MCF 10A (cell line): ENCODE measurements around the gene PROCR. TPM values are rescaled to one million over a fixed set of nuclear protein-coding genes. Genes with fewer than 3 reads are reported as not detected.

Experiments
- BruUV-seq: library from RNA; stranded (reverse); fragments of 400-500 nt; replicated peaks from 2 replicates; lab custom pipeline; 2021; lab: Mats Ljungman, UMichigan
- CTCF ChIA-PET: fragments of 300-600 bp; sonication (Branson Sonifier 250); formaldehyde crosslinking; extraction: SDS; loops from one replicate; lab custom pipeline; 2021; ENCODE audit warnings: antibody characterized with exemption, inconsistent platforms; lab: Yijun Ruan, JAX
- POLR2A ChIA-PET: fragments of 300-600, 350-650 bp; sonication (Branson Sonifier 250); formaldehyde crosslinking; extraction: SDS; loops from one replicate; lab custom pipeline; 2020; ENCODE audit warnings: antibody characterized with exemption, inconsistent platforms; lab: Yijun Ruan, JAX
- DNase-seq: peaks from one replicate; pipeline ENCODE4 v3.0.0-alpha.2; 2018; ENCODE audit not compliant: unreplicated experiment
- H3K27ac Mint-ChIP-seq: one replicate; pipeline ENCODE4 v1.8.0; 2022; ENCODE audit warnings: mild to moderate bottlenecking, low read depth, mixed read lengths; ENCODE audit not compliant: unreplicated experiment
- H3K27me3 Mint-ChIP-seq: one replicate; pipeline ENCODE4 v1.8.0; 2022; ENCODE audit warnings: mixed read lengths; ENCODE audit not compliant: insufficient read depth, unreplicated experiment
- H3K36me3 Mint-ChIP-seq: one replicate; pipeline ENCODE4 v1.8.0; 2022; ENCODE audit warnings: mild to moderate bottlenecking, moderate library complexity, mixed read lengths; ENCODE audit not compliant: insufficient read depth, unreplicated experiment
- H3K4me1 Mint-ChIP-seq: one replicate; pipeline ENCODE4 v1.8.0; 2022; ENCODE audit warnings: mixed read lengths; ENCODE audit not compliant: insufficient read depth, unreplicated experiment
- H3K4me3 Mint-ChIP-seq: one replicate; pipeline ENCODE4 v1.8.0; 2022; ENCODE audit warnings: mild to moderate bottlenecking, moderate library complexity, mixed read lengths; ENCODE audit not compliant: unreplicated experiment
- H3K9me3 Mint-ChIP-seq: one replicate; pipeline ENCODE4 v1.8.0; 2022; ENCODE audit warnings: mixed read lengths; ENCODE audit not compliant: unreplicated experiment
- intact Hi-C: fragments of 100-400 bp; cut with micrococcal nuclease; formaldehyde crosslinking; loops from 2 replicates; pipeline ENCODE4 v1.14.1; 2022
- total RNA-seq: library from RNA; stranded (reverse); gene quantifications from 2 replicates; pipeline ENCODE4 v1.2.3, GENCODE V29; 2022
- TF ChIP-seq, protein P1 (sequence below): fragments of 200-600 bp; IDR thresholded peaks from one replicate; pipeline ENCODE4 v1.8.0; 2022; ENCODE audit warnings: antibody characterized with exemption, mild to moderate bottlenecking; ENCODE audit not compliant: unreplicated experiment

Gene PROCR
- total RNA-seq, 1 experiment from 2014 or later = 34.6 TPM

DNA sequence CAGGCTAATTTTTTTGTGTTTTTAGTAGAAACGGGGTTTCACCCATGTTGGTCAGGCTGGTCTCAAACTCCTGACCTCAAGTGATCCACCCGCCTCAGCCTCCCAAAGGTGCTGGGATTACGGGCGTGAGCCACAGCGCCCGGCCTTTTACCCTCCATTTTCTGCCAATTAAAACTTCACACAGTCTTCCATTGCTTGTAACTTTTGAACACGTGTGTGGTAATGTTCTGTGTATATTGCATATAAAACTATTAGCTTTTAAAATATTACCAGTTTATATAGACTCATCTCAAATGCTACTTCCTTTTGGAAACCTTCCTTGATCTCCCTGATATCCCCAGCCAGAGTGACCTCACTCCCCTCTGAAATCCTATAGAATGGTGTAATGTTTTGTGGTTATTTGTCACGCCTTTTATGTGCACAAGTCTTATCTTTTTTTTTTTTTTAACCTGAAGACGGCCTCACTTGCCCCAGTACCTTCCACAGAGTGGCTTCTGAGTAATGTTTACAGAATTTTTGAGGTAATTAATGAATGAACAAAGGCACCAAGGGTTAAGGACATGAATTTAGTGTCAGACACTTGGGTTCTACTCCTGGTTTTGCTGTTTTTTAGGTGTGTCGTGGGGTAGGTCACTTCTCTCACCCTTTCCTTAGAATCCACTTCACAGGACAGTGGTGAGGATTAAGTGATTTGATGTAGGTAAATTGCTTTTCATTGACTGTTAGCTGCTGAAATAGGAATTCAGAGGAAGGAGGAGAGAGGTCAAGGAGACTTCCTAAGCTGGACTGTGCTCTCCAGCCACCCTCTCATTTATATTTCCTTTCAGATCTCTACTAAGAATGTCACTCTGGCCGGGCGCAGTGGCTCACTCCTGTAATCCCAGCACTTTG is 43.4 kb downstream of the PROCR start:
- H3K27me3 Mint-ChIP-seq = peaks cover 24% of the 10 kb centered on the region
- TF ChIP-seq, protein P1, sequence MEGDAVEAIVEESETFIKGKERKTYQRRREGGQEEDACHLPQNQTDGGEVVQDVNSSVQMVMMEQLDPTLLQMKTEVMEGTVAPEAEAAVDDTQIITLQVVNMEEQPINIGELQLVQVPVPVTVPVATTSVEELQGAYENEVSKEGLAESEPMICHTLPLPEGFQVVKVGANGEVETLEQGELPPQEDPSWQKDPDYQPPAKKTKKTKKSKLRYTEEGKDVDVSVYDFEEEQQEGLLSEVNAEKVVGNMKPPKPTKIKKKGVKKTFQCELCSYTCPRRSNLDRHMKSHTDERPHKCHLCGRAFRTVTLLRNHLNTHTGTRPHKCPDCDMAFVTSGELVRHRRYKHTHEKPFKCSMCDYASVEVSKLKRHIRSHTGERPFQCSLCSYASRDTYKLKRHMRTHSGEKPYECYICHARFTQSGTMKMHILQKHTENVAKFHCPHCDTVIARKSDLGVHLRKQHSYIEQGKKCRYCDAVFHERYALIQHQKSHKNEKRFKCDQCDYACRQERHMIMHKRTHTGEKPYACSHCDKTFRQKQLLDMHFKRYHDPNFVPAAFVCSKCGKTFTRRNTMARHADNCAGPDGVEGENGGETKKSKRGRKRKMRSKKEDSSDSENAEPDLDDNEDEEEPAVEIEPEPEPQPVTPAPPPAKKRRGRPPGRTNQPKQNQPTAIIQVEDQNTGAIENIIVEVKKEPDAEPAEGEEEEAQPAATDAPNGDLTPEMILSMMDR = no peak
- ChIA-PET POLR2A (interaction anchor here (0.7 to 1.3 kb wide), 2 partner anchors 13 to 44 kb away, joined by 5 read pairs; no protein-coding TSS in a partner anchor), CTCF (interaction anchor here (0.6 to 3.1 kb wide), 7 partner anchors 53 to 593 kb away, joined by 3 to 15 read pairs (median 3); partner anchors contain the start of genes C20orf173, EDEM2 and TRPC4AP)
- H3K4me3 Mint-ChIP-seq = no peak overlapping the region
- no peaks in the 10 kb centered on the region for H3K9me3 Mint-ChIP-seq
- peaks cover 7% of the 10 kb centered on the region for H3K4me1 Mint-ChIP-seq
- no peak overlapping the region for H3K27ac Mint-ChIP-seq
- no peaks in the 10 kb centered on the region for H3K36me3 Mint-ChIP-seq
- no TSS peak for BruUV-seq
- intact Hi-C loops = no loop called here
- DNase-seq = peak; percentile 25

DNA sequence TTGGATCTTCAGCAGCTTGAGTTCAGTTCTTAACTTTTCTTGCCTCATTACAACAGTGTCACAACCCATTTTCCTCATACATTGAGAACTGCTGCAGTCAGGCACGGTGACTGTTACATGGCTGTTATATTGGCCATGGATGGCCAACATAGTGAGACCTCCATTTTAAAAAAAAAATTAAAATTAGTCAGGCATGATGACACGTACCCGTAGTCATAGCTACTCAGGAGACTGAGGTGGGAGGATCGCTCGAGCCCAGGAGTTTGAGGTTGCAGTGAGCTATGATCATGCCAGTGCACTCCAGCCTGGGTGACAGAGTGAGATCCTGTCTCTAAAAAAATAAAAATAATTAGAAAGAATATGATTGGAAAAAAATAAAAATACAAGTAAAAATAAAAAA is 44.7 kb downstream of the PROCR start:
- DNase-seq = no peak
- H3K27me3 Mint-ChIP-seq = peaks cover 24% of the 10 kb centered on the region
- no peaks in the 10 kb centered on the region for H3K36me3 Mint-ChIP-seq
- intact Hi-C loops = no loop called here
- no TSS peak for BruUV-seq
- ChIA-PET POLR2A (interaction anchor here (1.2 to 1.3 kb wide), 2 partner anchors 11 to 69 kb away, joined by 3 to 5 read pairs; partner anchors contain the start of gene EDEM2), CTCF (interaction anchor here (0.5 to 3.1 kb wide), 8 partner anchors 8 to 748 kb away, joined by 3 to 15 read pairs (median 4); partner anchors contain the start of genes EDEM2 and TRPC4AP)
- no peak overlapping the region for H3K4me3 Mint-ChIP-seq
- H3K4me1 Mint-ChIP-seq = peaks cover 7% of the 10 kb centered on the region
- H3K27ac Mint-ChIP-seq = no peak overlapping the region
- TF ChIP-seq, protein P1 = no peak
- H3K9me3 Mint-ChIP-seq = no peaks in the 10 kb centered on the region

DNA sequence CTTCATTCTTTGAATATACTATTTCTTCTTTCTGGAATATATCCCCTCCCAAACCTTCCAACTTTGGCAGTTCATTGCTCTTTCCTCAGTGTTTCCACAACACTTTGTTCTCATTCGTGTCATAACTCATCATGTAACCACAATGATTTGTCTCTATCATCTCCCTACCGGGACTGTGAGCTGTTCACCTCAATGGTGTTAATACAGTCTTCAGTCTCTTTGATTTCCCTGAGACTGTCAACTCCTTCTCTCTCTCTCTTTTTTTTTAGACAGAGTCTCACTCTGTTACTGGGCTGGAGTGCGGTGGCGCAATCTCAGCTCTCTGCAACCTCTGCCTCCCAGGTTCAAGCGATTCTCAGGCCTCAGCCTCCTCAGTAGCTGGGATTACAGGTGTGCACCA is 52.1 kb downstream of the PROCR start:
- TF ChIP-seq, protein P1 = no peak
- Mint-ChIP-seq H3K27me3 (peaks cover 38% of the 10 kb centered on the region), H3K27ac (no peak overlapping the region), H3K4me1 (no peaks in the 10 kb centered on the region), H3K9me3 (no peaks in the 10 kb centered on the region), H3K4me3 (no peak overlapping the region), H3K36me3 (peaks cover 4% of the 10 kb centered on the region)
- BruUV-seq = no TSS peak
- CTCF ChIA-PET = interaction anchor here (0.5 to 1.5 kb wide), 5 partner anchors 15 to 1851 kb away, joined by 3 to 10 read pairs (median 3); no protein-coding TSS in a partner anchor
- intact Hi-C loops = no loop called here
- DNase-seq = no peak
- POLR2A ChIA-PET = interaction anchor here (1.0 kb wide), 1 partner anchor 9 kb away, joined by 4 read pairs; no protein-coding TSS in a partner anchor

DNA sequence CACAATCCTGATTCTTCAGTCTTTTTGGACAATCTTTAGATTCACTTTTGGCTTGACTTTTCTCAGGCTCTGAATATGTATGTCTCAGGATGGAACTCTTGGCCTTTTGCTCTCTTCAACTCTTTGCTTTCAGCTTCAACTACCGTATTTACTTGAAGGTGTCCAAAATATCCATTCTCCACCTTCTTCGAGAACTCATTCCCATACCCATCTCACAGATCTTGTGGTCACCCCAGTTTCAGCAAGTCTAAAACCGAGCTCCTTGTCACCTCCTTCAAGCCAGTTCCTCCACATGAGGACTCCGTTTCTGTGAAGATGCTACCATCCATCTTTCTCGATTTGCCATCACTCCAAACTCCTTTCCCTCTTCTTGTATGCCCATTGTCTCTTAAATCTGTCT is 52.7 kb downstream of the PROCR start:
- no peaks in the 10 kb centered on the region for H3K9me3 Mint-ChIP-seq
- CTCF ChIA-PET = interaction anchor here (0.6 to 1.5 kb wide), 3 partner anchors 16 to 1044 kb away, joined by 3 to 10 read pairs (median 3); no protein-coding TSS in a partner anchor
- no peak for DNase-seq
- H3K4me3 Mint-ChIP-seq = no peak overlapping the region
- no peaks in the 10 kb centered on the region for H3K4me1 Mint-ChIP-seq
- H3K36me3 Mint-ChIP-seq = peaks cover 4% of the 10 kb centered on the region
- peaks cover 43% of the 10 kb centered on the region for H3K27me3 Mint-ChIP-seq
- intact Hi-C loops = no loop called here
- no TSS peak for BruUV-seq
- no peak overlapping the region for H3K27ac Mint-ChIP-seq
- POLR2A ChIA-PET = interaction anchor here (0.9 to 1.0 kb wide), 2 partner anchors 9 to 77 kb away, joined by 3 to 4 read pairs; partner anchors contain the start of gene EDEM2
- TF ChIP-seq, protein P1 = no peak
